NCI-H2227 treated with DMSO at 0.1 percent for 48 hours (cell line): ENCODE results near the gene KCNJ9.

Experiments used
- DNase-seq: peaks from one replicate; lab custom pipeline; 2025; lab: John Stamatoyannopoulos, UW

Gene KCNJ9

DNA sequence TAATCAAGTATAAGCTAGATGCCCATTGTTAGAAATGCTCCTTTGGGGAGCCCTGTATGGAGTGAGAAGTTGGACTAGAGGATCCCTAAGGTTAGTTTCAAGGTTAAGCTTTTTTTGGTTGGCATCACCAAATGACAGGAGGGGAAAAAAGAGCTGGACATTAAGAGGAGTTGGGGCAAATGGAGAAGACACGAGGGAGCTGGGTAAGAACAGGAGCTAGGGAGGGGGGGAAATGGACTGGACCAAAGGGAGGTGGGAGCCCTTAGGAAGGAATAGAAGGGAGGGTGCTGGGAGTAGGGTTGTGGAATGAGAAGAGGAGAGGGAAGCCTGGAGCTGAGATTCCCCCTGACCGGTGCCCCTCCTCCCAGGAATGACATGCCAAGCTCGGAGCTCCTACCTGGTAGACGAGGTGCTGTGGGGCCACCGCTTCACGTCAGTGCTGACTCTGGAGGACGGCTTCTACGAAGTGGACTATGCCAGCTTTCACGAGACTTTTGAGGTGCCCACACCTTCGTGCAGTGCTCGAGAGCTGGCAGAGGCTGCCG is 5.9 kb downstream of the KCNJ9 start:
- no peak for DNase-seq

DNA sequence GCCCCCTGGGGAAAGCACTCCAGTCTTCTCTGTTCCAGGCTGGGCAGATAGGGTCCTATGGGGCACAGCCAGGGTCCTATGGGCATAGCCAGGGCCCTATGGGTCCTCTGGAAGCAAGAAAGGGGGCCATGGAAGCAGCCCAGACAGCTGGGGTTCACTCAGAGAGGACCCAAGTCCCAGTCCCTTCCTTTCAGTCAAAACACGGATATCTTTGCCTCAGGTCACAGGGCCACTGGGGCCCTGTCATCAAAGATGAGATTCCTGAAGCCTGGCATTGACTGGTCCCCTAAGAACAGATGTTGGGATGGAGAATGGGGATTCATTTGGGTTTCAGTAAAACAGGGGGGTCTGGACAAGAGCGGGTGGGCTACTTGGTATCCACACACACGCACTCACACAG is 8.5 kb downstream of the KCNJ9 start:
- no peak for DNase-seq

DNA sequence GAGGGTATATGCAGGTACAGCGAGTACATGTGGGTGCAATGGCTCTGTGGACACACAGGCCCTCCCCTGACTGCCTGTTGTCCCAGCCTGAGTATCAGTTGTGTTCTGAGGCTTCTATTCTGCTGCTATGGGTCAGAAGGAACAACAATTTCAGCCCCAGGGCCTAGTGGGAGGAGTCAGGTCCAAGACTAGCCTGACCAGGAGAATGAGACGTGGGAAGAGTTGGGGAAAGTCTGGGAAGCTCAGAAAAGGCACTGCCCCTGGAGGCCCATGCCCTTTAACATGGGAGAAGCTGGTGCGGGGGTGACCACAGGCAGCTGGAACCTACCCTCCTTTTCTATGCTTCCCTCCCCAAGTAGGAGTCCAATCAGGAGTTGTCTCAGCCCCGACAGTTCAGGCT is 9.4 kb downstream of the KCNJ9 start:
- no peak for DNase-seq

DNA sequence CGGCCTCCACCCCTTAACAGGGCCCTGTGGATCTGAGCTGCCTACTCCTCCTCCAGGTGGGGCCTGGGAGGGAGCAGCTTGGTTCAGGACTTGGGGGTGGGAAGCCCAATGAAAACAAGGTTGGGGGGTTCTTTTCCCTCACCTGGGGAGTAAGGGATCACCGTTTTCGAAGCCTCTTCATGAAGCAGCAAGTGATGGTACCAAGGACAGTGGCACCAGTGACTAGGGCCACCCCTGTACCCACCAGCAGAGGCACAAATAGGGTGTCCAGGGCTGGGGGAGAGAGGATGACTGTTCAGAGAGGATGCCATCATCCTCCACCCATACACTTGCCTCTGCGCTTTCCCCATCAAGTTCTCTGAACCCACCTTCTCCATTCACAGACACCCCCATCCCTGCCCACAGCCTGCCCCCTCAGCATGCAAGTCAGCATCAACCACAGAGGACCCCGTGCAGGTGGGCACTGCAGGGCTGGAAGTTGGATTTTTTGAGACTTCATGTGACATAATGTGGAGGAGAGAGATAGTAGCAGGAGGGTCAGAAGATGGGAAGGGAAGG is 10.4 kb downstream of the KCNJ9 start:
- no peak for DNase-seq

DNA sequence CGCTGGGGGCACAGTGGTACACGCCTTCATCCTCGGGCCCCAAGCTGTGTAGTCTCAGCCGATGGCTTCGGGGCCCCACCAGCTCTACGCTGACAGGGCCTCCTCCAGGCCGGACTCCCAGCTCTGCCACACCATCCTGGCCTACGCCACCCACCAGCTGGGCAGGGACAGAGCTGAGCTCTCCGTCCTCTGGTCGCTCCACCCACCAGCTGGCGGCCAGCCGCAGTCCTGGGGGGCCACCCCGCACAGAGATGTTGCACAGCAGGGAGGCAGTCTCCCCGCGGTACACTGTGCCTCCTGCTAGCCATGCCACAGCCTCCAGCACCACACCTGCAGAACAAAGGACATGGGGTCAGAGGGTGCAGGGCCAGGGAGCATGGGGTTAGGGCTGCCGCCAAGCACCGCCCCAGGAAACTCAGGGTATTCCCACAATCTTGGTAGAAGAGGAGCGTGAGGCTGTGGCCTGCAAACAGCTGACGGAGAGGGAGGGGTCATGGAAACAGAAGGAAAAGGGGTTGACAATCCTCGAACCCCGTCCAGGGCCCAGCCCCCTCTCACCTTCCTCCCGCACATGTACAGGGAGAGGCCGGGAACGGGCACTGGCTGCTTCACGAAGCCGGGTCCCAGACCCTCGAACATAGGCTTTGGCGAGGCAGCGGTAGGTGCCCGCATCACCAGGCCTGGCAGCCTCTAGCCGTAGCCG is 11.2 kb downstream of the KCNJ9 start:
- no peak for DNase-seq

DNA sequence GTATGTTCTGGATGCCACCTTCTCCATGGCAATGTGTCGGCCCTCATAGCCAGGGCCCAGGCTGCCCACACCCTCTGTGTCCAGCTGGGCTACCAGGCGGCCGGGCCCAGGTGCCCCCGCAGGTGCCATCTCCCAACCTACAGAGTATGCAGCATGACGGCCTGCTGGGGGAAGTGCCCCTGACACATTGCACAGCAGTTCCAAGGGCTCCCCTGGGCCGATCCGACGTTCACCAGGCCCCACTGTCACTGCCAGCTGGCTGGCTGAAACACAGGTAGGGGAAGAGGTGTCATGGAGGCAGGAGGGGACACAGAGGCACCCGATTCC is 11.7 kb downstream of the KCNJ9 start:
- no peak for DNase-seq

DNA sequence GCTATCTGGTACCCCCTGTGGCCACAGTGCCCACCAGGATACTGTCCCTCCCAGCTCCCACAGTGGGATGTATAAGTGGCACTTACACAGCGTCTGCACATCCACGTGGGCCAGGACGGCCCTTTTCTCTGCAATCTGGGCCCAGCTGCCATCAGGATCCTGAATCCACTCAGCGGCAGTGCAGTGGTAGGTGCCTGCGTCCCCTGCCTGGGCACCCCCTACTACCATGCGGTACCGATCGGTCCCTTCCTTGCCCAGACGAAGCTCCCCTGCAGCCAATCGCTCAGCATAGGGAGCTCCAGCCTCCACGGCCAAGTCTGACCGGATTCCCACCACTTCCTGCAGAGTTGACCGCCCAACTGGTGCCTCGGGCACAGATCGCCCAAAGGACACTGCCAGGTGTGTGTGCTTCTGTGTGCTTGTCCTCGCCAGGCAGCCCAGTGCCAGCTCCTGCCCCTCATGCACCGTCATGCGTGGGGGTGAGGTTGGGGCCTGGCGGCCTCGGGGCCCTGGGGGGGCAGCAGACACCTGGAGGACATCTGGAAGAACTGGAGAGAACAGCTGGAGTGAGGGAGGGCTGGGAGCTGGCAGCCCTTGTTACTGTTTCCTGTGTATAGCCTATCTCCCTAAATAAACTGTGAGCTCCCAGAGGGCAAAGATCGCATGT is 12.4 kb downstream of the KCNJ9 start:
- DNase-seq = no peak

DNA sequence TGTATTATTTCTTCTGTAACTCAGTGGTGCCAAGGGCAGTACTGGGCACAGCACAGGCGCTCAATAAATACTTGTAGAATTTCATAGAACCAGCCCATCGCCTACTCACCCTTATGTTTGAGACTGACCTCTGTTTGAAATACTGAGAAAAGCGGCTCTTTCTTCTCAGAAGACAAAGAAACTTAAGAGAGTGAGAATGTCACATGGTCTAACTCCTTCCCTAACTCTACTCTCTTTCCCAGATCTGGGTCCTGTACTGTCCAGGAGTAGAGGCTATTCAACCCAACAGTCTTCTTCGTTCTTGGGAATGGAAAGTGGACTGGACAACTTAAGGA is 12.9 kb downstream of the KCNJ9 start:
- DNase-seq = no peak

DNA sequence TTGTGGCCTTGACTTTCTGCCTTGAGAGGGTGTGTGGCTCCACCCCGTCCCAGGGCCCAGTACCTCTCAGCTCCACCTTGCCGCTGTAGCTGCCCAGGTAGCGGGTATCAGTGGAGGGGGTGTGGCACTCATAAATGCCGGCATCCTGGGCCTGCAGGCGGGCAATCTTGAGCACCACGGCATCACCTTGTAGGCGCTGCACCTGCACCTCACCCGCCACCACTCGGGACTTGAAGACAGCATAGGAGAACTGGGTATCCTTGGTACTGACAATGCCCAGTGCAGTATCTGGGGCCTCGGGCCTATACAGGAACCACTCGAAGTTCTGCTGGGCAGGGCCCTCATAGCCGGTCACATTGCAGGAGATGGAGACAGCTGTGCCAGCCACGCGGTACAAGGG is 13.5 kb downstream of the KCNJ9 start:
- no peak for DNase-seq

DNA sequence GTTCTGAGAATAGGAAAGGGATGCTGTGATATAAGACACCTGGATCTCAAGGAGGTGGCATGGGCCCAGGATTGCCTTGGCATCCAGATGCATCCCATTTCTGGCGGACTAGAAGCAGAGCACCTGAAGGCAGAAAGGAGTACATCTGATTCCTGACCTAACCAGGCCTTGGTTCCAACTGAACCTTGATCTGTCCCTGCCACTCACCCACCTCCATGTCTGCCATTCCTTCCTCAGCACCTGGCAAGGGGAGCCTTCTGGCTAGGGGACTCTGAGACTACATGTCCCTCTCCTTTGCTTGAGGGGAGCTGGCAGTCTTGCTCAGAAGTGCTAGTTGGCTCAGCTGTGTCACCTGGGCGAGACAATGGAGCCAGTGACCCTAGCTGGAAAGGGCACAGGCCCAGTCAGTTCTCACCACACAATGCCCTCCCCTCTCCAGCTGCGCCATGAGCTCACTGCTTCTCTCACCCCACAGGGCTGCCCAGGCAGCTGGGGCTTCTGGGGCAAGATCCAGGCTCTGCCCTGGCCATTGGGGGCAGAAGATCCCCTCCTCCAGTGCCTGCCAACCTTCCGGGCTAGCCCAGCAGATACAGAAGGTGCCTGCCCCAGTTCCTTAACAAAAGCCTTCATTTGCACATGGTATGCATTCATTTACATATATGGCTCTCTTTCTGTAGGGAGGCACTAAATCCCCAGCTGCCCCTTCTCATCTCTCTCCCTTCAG is 14.2 kb downstream of the KCNJ9 start:
- no peak for DNase-seq

DNA sequence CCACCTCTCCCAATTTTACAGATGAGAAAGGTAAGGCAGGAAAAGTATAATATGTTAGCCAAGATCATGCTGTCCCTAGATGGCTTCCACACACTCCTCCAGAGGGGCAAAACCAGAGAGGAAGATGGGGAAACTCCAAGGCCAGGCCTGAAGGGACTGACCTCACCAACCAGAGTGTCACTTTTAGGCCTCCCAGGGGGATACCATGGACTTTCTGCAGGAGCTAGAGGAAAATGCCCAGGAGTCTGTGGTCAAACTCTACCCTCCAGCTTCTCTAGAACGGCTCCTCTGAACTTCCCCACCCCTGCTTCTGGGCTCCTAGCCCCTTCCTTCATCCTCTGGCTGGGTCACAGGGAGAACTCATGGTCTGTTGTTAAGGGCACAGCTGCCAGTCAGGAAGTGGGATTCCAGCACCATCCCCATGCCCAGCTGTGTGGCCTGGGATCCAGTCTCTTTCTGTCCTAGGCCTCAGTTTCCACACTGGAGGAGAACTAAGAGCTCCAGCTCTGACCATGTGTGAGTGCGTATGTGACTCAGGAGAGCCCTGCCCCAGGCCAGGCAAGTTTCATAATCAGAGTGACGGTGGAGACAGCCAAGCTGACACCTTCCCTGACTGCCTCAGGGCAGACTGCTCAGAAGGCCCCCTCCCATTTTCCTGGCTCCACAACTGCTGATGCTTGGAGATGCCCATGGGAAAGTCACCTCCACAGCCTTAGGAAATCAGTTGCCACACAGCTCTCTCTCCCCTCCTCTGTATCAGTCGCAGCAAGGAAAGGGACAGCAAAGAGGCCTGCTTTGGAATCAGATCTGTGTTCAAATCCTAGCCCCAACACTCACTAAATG is 15.2 kb downstream of the KCNJ9 start:
- DNase-seq = no peak

DNA sequence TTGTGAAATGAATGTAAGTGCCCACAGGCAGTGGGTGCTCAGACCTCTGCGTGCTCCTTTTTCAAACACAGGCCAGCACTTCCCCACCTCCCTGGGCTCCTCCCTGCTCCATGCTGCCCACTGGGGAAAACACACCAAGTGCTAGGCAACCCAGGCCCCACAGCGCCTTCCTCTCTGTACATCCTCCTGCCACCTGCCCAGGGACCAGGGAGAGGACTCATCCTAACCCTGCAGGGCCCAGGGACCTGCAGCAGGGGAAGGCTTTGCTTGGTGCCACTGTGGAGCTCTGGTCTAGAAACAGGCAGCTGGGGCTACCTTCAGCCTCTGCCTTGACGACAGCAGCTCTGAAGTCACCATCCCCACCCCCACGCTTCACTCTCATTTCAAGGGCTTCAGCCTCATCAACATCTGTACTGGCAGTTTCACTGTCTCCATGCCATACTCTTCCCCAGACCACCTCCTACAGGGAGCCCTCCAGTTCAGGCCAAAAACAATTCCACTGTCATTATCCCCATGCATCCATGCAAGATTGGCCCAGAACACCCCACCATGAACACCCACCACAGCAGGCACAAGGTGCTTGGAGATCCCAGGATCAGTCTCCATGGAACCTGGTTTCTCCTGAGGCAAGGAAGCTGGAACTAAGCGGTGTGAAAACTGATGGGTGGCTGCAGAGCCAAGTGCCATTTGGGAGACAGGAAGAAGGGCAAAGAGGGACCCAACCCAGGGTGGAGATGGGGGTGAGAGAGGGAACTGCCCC is 16.0 kb downstream of the KCNJ9 start:
- DNase-seq = no peak

DNA sequence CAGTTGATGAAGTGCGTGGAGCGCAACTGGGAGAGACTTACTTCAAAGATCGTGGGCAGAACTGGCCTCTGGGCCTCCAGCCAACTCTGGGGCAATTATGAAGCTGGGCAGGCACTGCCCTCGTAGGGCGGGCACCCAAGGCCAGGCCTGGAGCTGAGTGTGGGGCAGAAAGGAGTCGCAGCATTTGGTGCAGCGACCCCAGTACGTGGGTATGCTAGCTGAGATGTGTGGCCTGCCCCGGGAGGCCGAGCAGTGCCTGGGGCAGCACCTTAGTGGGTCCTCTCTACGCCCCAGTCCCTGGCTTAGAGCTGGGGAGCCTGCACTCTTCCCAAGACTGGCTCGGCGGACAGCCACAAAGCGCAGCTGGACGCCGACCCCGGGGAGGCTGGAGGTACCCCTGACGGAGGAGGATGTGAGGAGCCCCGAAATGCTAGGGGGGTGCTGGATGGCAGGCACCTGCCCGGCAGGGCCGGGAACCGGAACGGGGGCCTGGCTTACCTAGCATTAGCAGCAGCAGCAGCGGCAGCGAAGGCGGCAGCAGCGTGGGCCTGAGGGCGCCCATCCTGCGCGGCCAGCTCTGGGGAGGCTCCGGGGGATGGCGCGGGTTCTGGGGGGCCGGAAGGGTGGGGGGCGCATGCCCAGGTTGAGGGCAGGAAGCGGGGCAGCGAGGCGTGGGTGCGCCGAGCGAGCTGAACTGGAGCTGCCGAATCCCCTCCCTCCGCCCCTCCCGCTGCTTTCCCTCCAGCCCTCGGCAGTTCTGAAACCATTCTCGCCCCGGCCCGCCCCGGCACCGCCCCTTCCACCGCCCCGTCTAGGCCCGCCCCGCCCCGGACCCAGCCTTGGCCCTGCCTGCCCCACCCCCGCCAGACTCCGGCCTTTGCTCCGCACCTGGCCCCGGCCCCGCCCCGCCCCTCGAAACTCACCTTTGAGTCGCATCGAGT is 16.8 kb downstream of the KCNJ9 start, which contains the start of gene IGSF8:
IGSF8 (minus strand) TSS at position 709 of the 941 bp plus-strand sequence; CDS start at position 562, 147 bp downstream.
- peak; percentile 89 for DNase-seq

DNA sequence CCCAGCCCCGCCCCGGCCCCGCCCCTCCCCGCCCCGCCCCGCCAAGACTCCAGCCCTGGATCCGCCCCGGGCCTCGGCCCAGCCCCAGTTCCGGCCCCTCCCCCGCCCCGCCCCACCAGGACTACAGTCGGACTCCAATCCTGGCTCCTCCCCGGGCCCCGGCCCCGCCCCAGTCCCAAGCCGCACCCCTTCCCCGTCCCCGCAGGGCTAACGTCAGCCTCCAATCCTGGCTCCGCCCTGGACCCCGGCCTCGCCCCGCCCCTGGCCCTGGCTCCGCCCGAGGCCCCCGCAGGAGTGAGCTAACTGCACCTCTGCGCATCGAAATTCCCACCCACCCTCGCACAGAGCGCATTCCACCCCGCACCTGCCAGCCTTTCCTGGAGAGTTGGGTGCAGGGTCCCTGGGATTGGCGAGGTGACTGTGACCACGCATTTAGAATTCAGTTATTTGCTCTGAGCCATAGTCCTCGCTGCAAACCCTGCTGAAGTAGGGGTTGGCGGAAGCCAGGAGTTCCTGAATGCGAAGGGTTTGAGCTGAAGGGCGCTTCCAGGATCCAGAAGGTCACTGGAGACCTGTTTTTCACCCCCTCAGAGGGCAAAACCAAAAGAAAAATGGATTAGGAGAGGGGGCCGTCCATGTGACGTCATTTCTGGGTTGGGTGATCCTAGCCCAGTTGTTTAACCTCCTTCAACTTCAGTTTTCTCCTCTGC is 17.7 kb downstream of the KCNJ9 start:
- peak; percentile 94 for DNase-seq

DNA sequence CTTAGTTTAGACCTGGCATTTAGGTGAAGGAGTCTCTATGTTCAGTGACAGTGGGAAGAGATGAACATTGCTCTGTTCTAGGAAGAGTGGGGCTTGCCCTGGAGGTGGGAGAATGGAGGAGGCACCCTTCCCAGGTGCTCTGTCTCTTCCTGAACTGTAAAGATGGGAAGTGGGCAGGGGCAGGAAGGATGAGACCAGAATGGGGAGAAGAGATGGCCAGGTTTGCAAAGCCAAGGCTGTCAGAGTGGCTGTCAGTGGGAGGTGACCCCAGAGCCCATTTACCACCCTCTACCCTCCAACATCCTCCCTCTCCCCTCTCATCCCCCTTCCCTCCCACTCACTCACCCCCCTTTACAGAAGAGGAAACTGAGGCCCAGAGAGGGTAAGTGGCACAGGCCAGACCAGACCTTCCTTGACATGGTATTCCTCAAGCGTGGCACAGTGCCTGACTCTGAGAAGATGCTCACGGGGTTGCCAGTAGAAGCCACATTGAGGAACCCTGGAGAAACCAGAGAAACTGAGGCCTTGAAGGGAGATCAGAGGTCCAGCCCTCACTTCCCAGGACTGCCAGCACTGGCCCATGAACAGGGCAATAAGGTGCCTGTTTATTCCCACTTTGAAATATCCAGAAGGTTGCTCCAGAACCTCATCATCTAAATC is 18.5 kb downstream of the KCNJ9 start:
- no peak for DNase-seq

DNA sequence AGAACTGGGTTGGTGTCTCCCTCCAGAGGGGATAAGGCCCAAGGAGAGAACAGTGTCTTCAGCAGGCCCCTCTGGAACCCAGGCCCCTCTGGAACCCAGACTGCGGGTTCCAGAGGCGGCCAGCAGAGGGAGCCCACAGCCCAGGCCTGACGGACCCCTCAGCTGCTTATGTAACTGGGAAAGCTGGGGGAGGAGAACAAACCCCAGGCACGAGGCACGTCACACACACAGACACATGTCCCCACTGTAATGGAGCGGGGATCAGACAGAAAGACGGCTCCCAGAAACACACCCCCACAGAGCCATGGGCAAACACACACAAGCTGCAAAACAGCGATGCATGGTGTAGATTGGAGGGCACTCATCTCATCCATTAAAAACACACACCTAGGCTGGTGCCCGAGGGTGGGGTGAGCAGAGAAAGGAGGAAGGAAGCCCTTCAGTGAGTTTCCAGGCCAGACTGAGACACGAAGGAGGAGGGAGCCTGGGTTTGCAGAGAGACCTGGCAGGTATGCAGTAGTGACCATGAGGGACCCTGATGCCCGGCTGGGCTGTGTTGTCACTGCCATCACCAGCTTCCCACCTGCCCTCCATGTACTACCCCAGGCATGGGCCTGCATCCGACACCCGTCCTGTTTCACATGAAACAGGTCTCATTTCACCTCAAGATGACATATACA is 19.8 kb downstream of the KCNJ9 start:
- DNase-seq = peak; percentile 67

DNA sequence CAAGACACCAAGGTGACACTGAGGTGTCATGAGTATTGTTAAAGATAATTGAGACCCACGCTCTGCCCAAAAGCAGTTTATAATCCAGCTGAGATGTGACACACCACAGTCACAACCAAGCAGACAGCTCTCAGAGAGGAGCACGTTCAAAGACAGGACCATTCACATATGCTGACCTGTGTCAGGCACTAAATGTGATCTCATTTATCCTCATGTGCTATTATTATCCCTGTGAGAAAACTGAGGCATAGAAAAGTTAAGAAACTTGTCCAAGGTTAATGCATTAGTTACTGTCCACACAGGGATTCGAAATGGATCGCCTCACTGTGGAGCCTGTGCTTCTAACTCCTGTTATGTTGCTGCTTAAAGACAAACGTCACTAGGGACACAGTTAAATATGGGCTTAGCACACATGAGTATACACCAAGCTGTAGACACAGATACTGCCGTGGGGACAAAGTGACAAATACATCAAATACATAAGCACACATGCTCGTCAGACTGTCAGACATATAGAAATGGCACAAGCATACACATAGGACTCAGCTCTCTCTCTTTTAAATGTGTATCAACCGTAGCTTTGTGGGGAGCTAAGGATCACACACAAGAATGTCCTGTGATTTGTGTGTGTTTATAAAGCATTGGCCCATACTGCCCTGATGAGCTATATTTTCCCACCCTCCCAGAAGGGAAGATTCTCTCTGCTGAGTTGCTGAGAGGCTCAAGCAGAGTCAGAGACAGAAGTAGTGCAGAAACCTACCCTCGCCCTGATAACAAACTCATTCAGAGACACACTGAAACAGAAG is 20.6 kb downstream of the KCNJ9 start:
- no peak for DNase-seq
